CD4-positive, alpha-beta T cell (primary cell): ENCODE results near the gene RAB32. TPM values are rescaled to one million over a fixed set of nuclear protein-coding genes. Genes with fewer than 3 reads are reported as not detected.
A peak's percentile ranks its signal among the peaks of the same experiment; 100 is the strongest.

Experiments used
- ATAC-seq: fragments of 200-7000 bp; cut with Tn5 transposase; one replicate; pipeline ENCODE4 v1.10.0; 2022; ENCODE audit warnings: mild to moderate bottlenecking; ENCODE audit not compliant: poor library complexity
- CTCF ChIA-PET: fragments of 350-600 bp; sonication (Branson Sonifier 250); formaldehyde crosslinking; loops from one replicate; lab custom pipeline; 2021; ENCODE audit warnings: antibody characterized with exemption, inconsistent platforms; lab: Charles Lee
- POLR2A ChIA-PET: fragments of 350-600 bp; sonication (Branson Sonifier 250); formaldehyde crosslinking; loops from one replicate; lab custom pipeline; 2021; ENCODE audit warnings: antibody characterized with exemption, inconsistent platforms; lab: Charles Lee
- DNase-seq, 14 experiments: peaks; one replicate each; pipeline ENCODE4 v3.0.0-alpha.2; 2013 to 2020; ENCODE audit warnings: mixed read lengths in 2 of 14
- H3K27ac ChIP-seq, 2 donors: one replicate each; pipeline versions ENCODE4 v1.5.1 to v1.7.0; 2013; ENCODE audit warnings: low read length in 2 of 2, low read depth in 1 of 2, mild to moderate bottlenecking in 1 of 2
- H3K27me3 ChIP-seq, 2 experiments: 1 replicate in 1 of 2; 2 replicates in 1 of 2; pipeline versions ENCODE4 v1.6.1 to v1.7.0; 2013; ENCODE audit warnings: low read length in 2 of 2, control low read depth in 1 of 2, mild to moderate bottlenecking in 1 of 2, moderate library complexity in 1 of 2; ENCODE audit not compliant: insufficient read depth in 2 of 2, control insufficient read depth in 1 of 2
- H3K36me3 ChIP-seq: one replicate; pipeline ENCODE4 v1.6.1; 2013; ENCODE audit warnings: low read length, control low read depth; ENCODE audit not compliant: insufficient read depth
- H3K4me1 ChIP-seq: one replicate; pipeline ENCODE4 v1.6.1; 2013; ENCODE audit warnings: low read length, control low read depth; ENCODE audit not compliant: insufficient read depth
- H3K4me3 ChIP-seq: one replicate; pipeline ENCODE4 v1.5.1; 2013; ENCODE audit warnings: mild to moderate bottlenecking, low read length, moderate library complexity
- H3K9me3 ChIP-seq, 2 experiments: 1 replicate in 1 of 2; 2 replicates in 1 of 2; pipeline versions ENCODE4 v1.6.1 to v1.7.0; 2013; ENCODE audit warnings: low read length in 2 of 2, mild to moderate bottlenecking in 2 of 2, control low read depth in 1 of 2, moderate library complexity in 1 of 2; ENCODE audit not compliant: control insufficient read depth in 1 of 2, insufficient read depth in 1 of 2
- H3K27ac Mint-ChIP-seq: one replicate; pipeline ENCODE4 v1.8.0; 2020; ENCODE audit warnings: mixed read lengths
- H3K27me3 Mint-ChIP-seq: one replicate; pipeline ENCODE4 v1.8.0; 2021; ENCODE audit warnings: mixed read lengths
- H3K36me3 Mint-ChIP-seq: one replicate; pipeline ENCODE4 v1.8.0; 2021; ENCODE audit warnings: low read depth, mixed read lengths
- H3K4me1 Mint-ChIP-seq: one replicate; pipeline ENCODE4 v1.8.0; 2021; ENCODE audit warnings: low read depth, mixed read lengths
- H3K4me3 Mint-ChIP-seq: one replicate; pipeline ENCODE4 v1.8.0; 2020; ENCODE audit warnings: mild to moderate bottlenecking, mixed read lengths
- H3K9me3 Mint-ChIP-seq: one replicate; pipeline ENCODE4 v1.8.0; 2020; ENCODE audit warnings: mixed read lengths
- intact Hi-C, 2 experiments: fragments of 100-400 bp; cut with DNase I in 1 of 2; cut with micrococcal nuclease in 1 of 2; formaldehyde crosslinking; loops; one replicate each; pipeline versions ENCODE4 v1.15.1 to v1.9.0; 2023 to 2025; cut with DNase I, micrococcal nuclease
- total RNA-seq, 174 experiments: library from RNA in 2 of 174; stranded (reverse) in 2 of 174; gene quantifications; one replicate each; pipeline ENCODE4 v1.2.3 and lab custom pipeline; 2021 to 2026
- TF ChIP-seq, protein P1 (sequence below): fragments of 200-600 bp; IDR thresholded peaks from one replicate; pipeline ENCODE4 v1.8.0; 2022; ENCODE audit warnings: antibody characterized with exemption, mild to moderate bottlenecking

Gene RAB32
- total RNA-seq, 2 experiments from 2014 or later = 0.44 to 0.47 TPM

DNA sequence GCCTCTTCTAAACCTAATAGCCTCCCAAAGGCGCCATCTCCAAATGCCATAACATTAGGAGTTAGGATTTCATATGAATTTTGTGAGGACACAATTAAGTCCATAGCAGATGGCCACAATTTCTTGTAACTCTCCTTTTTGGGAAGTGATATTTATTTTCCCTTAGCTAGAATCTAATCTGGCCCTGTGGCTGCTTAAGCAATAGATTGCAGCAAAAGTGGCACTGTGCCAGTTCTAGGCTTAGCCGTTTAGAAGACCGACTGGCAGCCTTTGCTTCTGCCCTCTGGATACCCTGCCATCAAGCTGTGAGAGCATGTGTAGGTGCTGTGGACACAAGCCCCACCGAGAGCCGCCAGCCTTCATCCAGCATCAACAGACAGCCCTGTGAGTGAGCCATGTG, 39.2 kb downstream of the RAB32 start:
- POLR2A ChIA-PET = no interaction called here
- H3K4me3 ChIP-seq = no peak overlapping the region
- intact Hi-C loops = no loop called here
- H3K36me3 ChIP-seq = no peaks in the 10 kb centered on the region
- Mint-ChIP-seq H3K4me1 (no peaks in the 10 kb centered on the region), H3K4me3 (no peak overlapping the region), H3K36me3 (no peaks in the 10 kb centered on the region), H3K27ac (no peak overlapping the region), H3K9me3 (no peaks in the 10 kb centered on the region), H3K27me3 (no peaks in the 10 kb centered on the region)
- H3K9me3 ChIP-seq = no peaks in the 10 kb centered on the region
- no peaks in the 10 kb centered on the region for H3K27me3 ChIP-seq
- TF ChIP-seq, protein P1, sequence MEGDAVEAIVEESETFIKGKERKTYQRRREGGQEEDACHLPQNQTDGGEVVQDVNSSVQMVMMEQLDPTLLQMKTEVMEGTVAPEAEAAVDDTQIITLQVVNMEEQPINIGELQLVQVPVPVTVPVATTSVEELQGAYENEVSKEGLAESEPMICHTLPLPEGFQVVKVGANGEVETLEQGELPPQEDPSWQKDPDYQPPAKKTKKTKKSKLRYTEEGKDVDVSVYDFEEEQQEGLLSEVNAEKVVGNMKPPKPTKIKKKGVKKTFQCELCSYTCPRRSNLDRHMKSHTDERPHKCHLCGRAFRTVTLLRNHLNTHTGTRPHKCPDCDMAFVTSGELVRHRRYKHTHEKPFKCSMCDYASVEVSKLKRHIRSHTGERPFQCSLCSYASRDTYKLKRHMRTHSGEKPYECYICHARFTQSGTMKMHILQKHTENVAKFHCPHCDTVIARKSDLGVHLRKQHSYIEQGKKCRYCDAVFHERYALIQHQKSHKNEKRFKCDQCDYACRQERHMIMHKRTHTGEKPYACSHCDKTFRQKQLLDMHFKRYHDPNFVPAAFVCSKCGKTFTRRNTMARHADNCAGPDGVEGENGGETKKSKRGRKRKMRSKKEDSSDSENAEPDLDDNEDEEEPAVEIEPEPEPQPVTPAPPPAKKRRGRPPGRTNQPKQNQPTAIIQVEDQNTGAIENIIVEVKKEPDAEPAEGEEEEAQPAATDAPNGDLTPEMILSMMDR = no peak
- CTCF ChIA-PET = no interaction called here
- no peaks in the 10 kb centered on the region for H3K4me1 ChIP-seq
- ATAC-seq (no peak), DNase-seq (peak in 1 of 14 experiments; percentile 13)
- H3K27ac ChIP-seq = no peak overlapping the region

DNA sequence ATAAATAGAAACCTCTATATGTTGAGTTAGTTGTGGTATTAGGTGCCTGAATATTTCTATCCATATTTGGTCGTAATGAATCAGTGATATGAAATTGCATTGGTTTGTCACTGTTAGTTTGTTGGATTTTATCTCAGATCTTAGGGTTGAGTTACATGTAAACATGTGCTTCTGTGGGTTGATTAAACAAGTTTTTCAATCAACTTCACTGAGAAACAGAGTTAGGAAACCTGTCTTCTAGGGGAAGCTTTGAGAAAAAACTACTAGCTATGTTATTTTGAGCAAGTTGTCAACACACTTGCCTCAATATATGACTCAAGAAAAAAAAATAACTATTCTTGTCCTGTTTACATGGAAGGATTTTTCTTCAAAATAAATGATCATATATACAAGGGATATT, 40.3 kb downstream of the RAB32 start:
- ATAC-seq = no peak
- H3K9me3 ChIP-seq = no peaks in the 10 kb centered on the region

DNA sequence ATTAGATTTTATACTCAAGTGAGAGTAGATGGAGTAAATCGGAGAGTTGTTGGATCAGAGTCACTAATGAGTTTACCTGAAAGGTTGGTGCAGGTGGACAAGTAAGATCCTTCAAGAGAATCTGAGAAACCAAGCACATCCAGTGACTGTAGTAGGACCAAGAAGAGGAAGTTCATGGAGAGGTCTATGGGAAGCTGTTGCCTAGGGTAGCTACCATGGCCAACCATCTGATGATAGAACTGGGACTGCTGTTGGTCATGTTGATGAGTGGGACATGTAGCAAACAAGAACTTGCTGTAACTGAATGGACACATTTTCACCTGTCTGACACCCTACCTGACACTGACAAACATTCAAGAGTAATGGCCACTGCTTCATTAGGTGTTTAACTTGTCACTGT, 43.8 kb downstream of the RAB32 start:
- TF ChIP-seq, protein P1 = no peak
- Histone ChIP-seq H3K27ac (no peak overlapping the region), H3K4me1 (no peaks in the 10 kb centered on the region), H3K9me3 (no peaks in the 10 kb centered on the region), H3K36me3 (no peaks in the 10 kb centered on the region), H3K4me3 (no peak overlapping the region), H3K27me3 (no peaks in the 10 kb centered on the region)
- CTCF ChIA-PET = no interaction called here
- Mint-ChIP-seq H3K9me3 (no peaks in the 10 kb centered on the region), H3K27ac (no peak overlapping the region), H3K4me3 (no peak overlapping the region), H3K36me3 (no peaks in the 10 kb centered on the region), H3K27me3 (no peaks in the 10 kb centered on the region), H3K4me1 (no peaks in the 10 kb centered on the region)
- intact Hi-C loops = no loop called here
- POLR2A ChIA-PET = no interaction called here
- ATAC-seq (no peak), DNase-seq (peak in 1 of 14 experiments; percentile 1)

More for the DNA sequence above, 40.3 kb downstream of the RAB32 start:
- Histone ChIP-seq H3K27me3 (no peaks in the 10 kb centered on the region), H3K36me3 (no peaks in the 10 kb centered on the region), H3K4me3 (no peak overlapping the region), H3K4me1 (no peaks in the 10 kb centered on the region), H3K27ac (no peak overlapping the region)
- Mint-ChIP-seq H3K27ac (no peak overlapping the region), H3K9me3 (no peaks in the 10 kb centered on the region), H3K27me3 (no peaks in the 10 kb centered on the region), H3K4me1 (no peaks in the 10 kb centered on the region), H3K36me3 (no peaks in the 10 kb centered on the region), H3K4me3 (no peak overlapping the region)
- intact Hi-C loops = no loop called here
- TF ChIP-seq, protein P1 = no peak
- CTCF ChIA-PET = no interaction called here
- POLR2A ChIA-PET = no interaction called here
- no peak for DNase-seq
